Measurements from ENCODE around the gene TOP3A. TPM values are rescaled to one million over a fixed set of nuclear protein-coding genes. Genes with fewer than 3 reads are reported as not detected.

The TOP3A gene
- total RNA-seq, 3 donors from 2014 or later (not counting 1 experiment from before 2014, with no cell fraction given): 38.1 to 59.7 (median 53.2) TPM

DNA sequence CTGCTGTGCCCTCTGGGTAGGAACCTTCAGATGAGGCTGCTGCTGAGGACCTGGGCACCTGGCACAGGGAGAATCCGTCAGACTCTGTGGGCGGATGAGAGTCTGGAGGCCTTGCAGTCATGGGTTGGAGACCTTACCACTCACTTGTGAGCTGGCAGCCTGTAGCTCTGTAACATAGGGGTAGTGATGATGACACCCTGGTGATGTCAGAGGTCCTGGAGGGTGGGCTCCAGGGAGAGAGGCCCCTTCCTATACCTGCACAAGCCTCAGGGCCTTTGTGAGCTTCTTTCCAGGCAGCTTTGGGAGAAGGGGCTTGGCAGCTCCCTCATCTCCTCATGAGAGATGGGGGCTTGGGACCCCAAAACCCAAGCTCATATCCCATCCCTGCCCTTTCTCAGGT is 52.7 kb downstream of the TOP3A start:
- Mint-ChIP-seq H3K27ac (peak overlapping the region in 1 of 2 donors; percentile 81), H3K4me3 (peak overlapping the region; percentile 49), H3K4me1 (peaks cover 15 to 30% of the 10 kb centered on the region in 2 donors), H3K27me3 (ENCODE audit: low read depth in 2 of 2) (no peaks in the 10 kb centered on the region), H3K36me3 (no peaks in the 10 kb centered on the region), H3K9me3 (no peaks in the 10 kb centered on the region)
- ATAC-seq: no peak
- Histone ChIP-seq H3K4me1 (ENCODE audit: control insufficient read depth, insufficient read depth, low read length) (peaks cover 47% of the 10 kb centered on the region), H3K36me3 (ENCODE audit: control insufficient read depth, insufficient read depth, low read length) (peaks cover 18% of the 10 kb centered on the region), H3K9me3 (ENCODE audit: control insufficient read depth, insufficient read depth, low read length) (no peaks in the 10 kb centered on the region), H3K27ac (ENCODE audit: low read length) (no peak overlapping the region), H3K4me3 (ENCODE audit: low read length) (no peak overlapping the region), H3K27me3 (ENCODE audit: control insufficient read depth, insufficient read depth, low read length) (no peaks in the 10 kb centered on the region)
- TF ChIP-seq, protein P1, sequence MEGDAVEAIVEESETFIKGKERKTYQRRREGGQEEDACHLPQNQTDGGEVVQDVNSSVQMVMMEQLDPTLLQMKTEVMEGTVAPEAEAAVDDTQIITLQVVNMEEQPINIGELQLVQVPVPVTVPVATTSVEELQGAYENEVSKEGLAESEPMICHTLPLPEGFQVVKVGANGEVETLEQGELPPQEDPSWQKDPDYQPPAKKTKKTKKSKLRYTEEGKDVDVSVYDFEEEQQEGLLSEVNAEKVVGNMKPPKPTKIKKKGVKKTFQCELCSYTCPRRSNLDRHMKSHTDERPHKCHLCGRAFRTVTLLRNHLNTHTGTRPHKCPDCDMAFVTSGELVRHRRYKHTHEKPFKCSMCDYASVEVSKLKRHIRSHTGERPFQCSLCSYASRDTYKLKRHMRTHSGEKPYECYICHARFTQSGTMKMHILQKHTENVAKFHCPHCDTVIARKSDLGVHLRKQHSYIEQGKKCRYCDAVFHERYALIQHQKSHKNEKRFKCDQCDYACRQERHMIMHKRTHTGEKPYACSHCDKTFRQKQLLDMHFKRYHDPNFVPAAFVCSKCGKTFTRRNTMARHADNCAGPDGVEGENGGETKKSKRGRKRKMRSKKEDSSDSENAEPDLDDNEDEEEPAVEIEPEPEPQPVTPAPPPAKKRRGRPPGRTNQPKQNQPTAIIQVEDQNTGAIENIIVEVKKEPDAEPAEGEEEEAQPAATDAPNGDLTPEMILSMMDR (IDR thresholded peaks at IDR 0.05): no peak
- intact Hi-C loops (cut with micrococcal nuclease): no loop called here
- no peak for DNase-seq
- 97% methylated on average over 2 of the region's 2 CpGs for WGBS (ENCODE audit: insufficient coverage)

GRCh38 chr17:18261659-18262058 is 53.1 kb downstream of the TOP3A start:
- Mint-ChIP-seq H3K4me1 (peaks cover 17 to 34% of the 10 kb centered on the region in 2 donors), H3K9me3 (no peaks in the 10 kb centered on the region), H3K36me3 (no peaks in the 10 kb centered on the region), H3K27me3 (ENCODE audit: low read depth in 2 of 2) (no peaks in the 10 kb centered on the region), H3K4me3 (peak overlapping the region; percentile 83), H3K27ac (peak overlapping the region; percentile 70 to 81)
- no peak for DNase-seq
- Histone ChIP-seq H3K27ac (ENCODE audit: low read length) (peak overlapping the region; percentile 88), H3K36me3 (ENCODE audit: control insufficient read depth, insufficient read depth, low read length) (peaks cover 18% of the 10 kb centered on the region), H3K4me3 (ENCODE audit: low read length) (no peak overlapping the region), H3K27me3 (ENCODE audit: control insufficient read depth, insufficient read depth, low read length) (no peaks in the 10 kb centered on the region), H3K4me1 (ENCODE audit: control insufficient read depth, insufficient read depth, low read length) (peaks cover 47% of the 10 kb centered on the region), H3K9me3 (ENCODE audit: control insufficient read depth, insufficient read depth, low read length) (no peaks in the 10 kb centered on the region)
- TF ChIP-seq, protein P1 (IDR thresholded peaks at IDR 0.05): no peak
- WGBS (ENCODE audit: insufficient coverage): 93% methylated on average over 3 of the region's 3 CpGs
- intact Hi-C loops (cut with micrococcal nuclease): loop anchor here (2.0 kb wide), 1 partner anchor 53 kb away; the partner anchor contains the start of genes SMCR8 and TOP3A
- no peak for ATAC-seq

- peak in 1 of 3 donors; percentile 13 for ATAC-seq
- peak overlapping the region; percentile 76 for H3K4me3 ChIP-seq (ENCODE audit: low read length)
- no peaks in the 10 kb centered on the region for H3K36me3 Mint-ChIP-seq
- no peaks in the 10 kb centered on the region for H3K27me3 ChIP-seq (ENCODE audit: control insufficient read depth, insufficient read depth, low read length)
- peak overlapping the region; percentile 83 for H3K4me3 Mint-ChIP-seq
- peaks cover 18% of the 10 kb centered on the region for H3K36me3 ChIP-seq (ENCODE audit: control insufficient read depth, insufficient read depth, low read length)
- no peaks in the 10 kb centered on the region for H3K9me3 Mint-ChIP-seq
- peaks cover 51% of the 10 kb centered on the region for H3K4me1 ChIP-seq (ENCODE audit: control insufficient read depth, insufficient read depth, low read length)
- TF ChIP-seq, protein P1 (IDR thresholded peaks at IDR 0.05): no peak
- H3K27me3 Mint-ChIP-seq (ENCODE audit: low read depth in 2 of 2): no peaks in the 10 kb centered on the region
- DNase-seq: peak; percentile 34 to 42
- H3K9me3 ChIP-seq (ENCODE audit: control insufficient read depth, insufficient read depth, low read length): no peaks in the 10 kb centered on the region
- H3K4me1 Mint-ChIP-seq: peaks cover 17 to 36% of the 10 kb centered on the region in 2 donors
- WGBS (ENCODE audit: insufficient coverage): 6% methylated on average over 16 of the region's 16 CpGs
- intact Hi-C loops (cut with micrococcal nuclease): loop anchor here (2.0 kb wide), 1 partner anchor 54 kb away; the partner anchor contains the start of genes SMCR8 and TOP3A
- H3K27ac Mint-ChIP-seq: peak overlapping the region; percentile 70 to 81
- H3K27ac ChIP-seq (ENCODE audit: low read length): peak overlapping the region; percentile 88
Observed at GRCh38 chr17:18261146-18261515, 53.7 kb downstream of the TOP3A start.

All from natural killer cell (primary cell).